GM18520 (cell line): Measurements from ENCODE around the gene BACH2.

Experiments used
- ATAC-seq: cut with Tn5 transposase; IDR thresholded peaks from one replicate; pipeline ENCODE4 v1.9.1; 2021; ENCODE audit not compliant: unreplicated experiment

Gene BACH2

DNA sequence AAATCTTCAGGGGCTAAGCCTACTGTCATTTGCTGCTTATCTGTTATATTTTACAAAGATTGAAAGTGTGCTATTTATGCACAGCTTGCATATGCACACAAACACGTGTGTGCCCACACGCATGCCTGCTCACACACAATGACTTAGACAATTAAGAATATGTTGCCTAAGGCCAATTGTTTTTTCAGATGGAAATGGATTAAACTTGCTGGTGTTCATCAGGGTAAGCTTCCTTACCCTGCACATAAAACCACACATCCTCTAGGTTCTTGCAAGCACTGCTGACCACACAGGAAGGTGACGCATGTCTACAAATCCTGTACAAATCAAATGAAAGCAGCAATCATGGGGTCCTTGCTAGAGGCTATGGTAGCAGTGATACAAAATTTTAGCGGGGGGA lies 344.0 kb downstream of the BACH2 start:
- no peak for ATAC-seq

DNA sequence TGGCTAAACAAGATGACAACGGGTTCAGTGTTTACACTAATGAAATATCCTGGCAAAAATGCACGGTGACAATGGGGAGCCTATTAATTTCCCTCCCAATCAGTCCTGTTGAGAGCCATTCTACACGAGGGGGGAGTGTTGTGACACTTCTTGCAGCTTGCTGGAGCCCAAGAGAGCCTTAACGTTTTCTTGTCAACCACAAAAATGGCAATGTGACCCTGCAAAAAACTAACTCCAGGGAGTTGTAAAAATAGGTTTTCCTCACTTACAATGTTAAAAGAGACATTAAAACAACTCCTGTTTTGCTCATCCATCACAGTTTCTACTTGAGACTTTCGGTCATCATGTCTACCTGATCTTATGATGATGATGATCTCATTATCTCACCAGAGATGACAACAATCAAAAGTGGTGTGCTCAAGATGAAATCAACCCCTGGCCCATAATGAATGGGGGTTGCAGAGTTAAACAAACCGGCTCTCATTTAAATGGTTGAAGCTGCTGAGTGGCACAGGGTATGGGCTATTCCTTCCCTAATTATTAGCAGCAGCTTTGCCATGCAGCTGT lies 344.5 kb downstream of the BACH2 start:
- no peak for ATAC-seq

DNA sequence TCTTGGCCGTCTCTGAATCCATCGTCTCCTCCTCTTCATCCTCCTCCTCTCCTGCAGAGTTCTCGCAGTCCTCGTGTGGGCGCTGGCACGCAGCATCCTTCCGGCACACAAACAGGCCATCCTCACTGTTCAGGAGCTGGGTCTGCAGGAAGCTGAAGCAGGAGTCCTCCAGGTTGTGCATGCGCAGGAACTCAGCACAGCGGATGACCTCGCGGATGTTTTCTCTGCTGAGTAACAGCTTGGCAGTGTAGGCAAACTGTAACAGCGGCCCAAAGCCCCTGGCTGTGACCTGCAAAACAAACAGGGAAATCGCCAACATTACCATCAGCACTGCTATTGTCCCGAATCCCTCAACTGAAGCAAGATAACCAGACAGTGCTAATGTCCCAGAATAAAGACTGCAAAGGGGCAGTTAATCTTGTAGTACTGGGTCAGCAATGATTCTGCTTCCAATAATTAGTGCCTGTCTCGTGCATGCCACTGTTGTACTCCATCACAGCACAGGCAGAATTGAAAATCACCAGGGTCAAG lies 345.0 kb downstream of the BACH2 start:
- ATAC-seq, result no peak

DNA sequence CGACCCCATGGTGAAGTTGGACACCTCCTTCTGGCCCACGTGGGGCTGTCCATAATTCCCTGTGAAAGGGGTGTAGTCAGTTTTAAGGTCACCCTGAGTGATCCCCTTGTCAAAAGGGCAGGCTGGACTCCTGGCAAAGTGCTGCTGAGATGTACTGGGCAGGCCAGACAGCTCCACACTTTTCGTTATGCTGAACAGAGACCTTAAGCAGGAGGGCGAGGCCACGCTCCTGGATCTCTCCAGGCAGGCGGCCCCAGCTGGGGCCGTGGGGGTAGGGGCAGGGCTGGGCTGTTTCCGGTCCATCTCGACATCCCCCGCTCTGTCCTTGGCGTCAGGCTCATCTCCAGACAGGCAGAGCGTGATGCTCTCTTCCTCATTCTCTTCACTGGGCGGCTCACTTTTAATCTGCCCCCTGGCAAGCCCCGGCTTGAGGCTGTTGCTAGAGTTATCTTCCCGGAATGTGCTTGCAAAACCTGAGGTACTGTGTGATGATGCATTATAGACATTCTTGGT lies 345.7 kb downstream of the BACH2 start:
- no peak for ATAC-seq

GRCh38 chr6:89950446-89950845 lies 346.2 kb downstream of the BACH2 start:
- ATAC-seq, result no peak

- no peak for ATAC-seq
These were observed 347.8 kb downstream of the BACH2 start for GRCh38 chr6:89948876-89949275.

DNA sequence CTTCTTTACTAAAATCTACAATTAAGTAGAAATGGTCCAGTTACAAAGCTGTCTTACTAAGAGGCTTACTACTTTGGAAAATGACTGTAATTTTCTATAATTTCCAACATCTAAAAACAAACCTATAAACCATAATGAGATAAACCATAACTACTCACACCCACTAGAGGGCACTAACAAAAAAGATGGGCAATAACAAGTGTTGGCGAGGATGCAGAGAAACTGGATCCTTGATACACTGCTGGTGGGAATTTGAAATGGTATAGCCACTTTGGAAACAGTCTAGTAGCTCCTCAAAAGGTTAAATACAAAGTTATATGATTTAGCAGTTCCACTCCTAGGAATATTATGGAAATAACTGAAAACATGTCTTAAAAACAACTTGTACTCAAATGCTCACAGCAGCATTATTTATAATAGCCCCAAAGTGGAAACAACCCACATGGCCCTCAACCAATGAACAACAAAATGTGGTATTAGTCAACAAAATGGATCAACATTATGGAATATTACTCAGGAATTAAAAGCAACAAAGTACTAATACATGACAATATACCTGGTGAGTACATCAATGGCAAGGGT lies 351.7 kb downstream of the BACH2 start:
- no peak for ATAC-seq

- ATAC-seq, result no peak
These were observed 352.4 kb downstream of the BACH2 start for GRCh38 chr6:89944181-89944755.

DNA sequence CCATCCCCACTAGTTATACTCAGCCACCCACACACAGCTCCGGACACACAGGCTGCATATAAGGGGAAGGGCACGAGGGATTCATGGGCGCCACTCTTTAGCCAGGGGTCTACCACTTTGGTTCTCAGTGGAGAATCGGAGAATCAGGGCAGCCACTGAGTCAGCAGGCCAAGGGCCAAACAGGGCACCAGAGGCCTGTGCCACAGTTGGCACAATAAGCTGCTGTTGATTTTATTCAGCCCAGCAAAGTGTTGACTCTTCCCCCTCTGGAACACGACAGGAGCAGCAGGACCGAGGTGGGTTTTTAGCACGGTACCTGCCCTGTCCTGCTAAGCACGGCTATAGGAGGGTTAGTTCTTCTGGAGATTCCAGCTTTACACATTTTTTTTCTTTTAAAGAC lies 354.0 kb downstream of the BACH2 start:
- no peak for ATAC-seq

DNA sequence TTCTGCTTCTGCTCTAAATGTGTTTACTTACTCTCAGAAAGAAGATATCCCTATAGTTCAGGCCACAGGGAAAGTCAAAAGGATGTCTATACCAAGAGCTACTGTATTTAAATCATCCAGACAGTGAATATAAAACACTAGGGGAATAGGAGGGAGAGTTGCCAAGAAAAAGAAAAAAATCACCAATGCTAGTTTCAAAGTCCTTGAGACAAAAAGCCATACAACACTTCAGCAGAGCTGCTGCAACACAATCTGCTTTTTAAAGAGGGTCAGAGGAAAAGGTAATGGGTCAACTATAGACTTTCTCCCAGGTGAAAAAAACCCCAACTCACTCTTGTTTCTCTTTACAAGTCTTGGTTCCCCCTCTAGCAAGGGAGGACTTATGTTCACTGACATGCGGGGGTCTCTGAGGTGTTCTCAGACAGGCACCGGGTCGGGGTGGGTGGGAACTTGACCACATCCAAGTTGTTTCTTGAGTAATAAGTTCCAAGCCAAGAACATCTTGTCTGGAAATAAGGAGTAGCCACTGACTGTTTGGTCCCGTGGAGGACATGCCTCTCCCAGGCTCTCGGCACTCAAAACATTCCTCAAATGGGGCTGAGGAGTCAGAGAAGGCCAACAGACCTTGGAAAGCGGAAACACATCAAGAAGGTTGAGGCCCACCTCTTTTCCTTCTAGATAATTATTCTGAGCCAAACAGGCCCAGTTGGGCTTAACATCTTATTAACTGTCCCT lies 354.7 kb downstream of the BACH2 start:
- ATAC-seq, result no peak

DNA sequence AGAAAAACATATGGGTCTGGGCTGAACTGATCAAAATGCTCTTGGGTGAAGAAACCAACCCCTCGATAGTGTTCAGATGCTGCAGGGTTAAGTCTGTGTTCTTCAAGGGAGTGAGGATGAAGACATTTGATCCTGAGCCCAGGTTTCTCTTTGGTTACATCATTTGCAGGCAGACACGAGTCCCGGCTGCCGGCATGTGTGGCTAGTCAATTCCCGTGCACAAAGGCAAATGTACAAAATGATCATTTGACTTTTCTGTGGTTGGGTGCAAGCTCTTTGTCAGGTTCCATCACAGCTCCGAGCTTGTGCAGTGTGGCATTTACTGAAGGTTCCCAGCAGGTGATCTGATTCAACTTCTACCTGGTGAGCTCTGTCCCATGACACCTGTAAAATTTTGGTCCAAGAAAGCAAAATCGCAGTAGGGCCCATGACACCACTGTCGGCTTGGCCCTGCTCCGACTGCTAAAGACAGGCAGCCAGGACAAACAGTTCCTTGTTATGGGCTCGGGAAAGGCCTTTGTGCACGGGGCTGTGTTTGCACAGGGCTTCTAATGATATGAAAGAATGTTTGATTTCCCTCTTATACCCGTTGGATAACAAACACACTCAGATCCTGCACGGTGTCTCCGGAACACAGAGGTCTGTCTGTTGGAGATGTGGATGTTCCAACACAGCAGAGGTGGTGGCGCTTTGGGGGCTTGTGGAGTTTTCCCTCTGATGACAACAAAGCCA lies 355.4 kb downstream of the BACH2 start:
- ATAC-seq, result no peak

- peak; percentile 65 for ATAC-seq
These were observed 356.2 kb downstream of the BACH2 start for GRCh38 chr6:89940225-89941027.

GRCh38 chr6:89939144-89939543 lies 357.5 kb downstream of the BACH2 start:
- ATAC-seq, result no peak

GRCh38 chr6:89938014-89938413 lies 358.6 kb downstream of the BACH2 start:
- ATAC-seq, result no peak

DNA sequence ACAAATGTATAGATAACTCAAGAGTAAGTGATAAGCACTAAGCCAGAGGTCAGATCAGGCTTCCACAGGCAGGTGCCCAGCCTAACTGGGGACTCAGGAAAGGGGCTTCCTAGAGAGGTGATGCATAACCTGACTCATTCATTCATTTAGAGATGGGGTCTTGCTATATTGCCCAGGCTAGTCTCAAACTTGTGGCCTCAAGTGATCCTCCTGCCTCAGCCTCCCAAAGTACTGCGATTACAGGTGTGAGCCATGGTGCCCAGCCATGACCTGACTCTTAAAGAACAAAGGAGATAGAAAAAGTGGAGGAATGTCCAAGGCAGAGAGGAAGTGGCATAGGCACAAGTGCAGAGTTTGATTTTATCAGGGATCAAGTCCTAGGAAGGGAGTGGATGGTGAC lies 360.5 kb downstream of the BACH2 start:
- ATAC-seq, result no peak

GRCh38 chr6:89934685-89935366 lies 361.8 kb downstream of the BACH2 start:
- no peak for ATAC-seq

- ATAC-seq, result no peak
These were observed 364.3 kb downstream of the BACH2 start for GRCh38 chr6:89932245-89932802.

GRCh38 chr6:89930789-89931188 lies 365.9 kb downstream of the BACH2 start:
- ATAC-seq, result no peak

DNA sequence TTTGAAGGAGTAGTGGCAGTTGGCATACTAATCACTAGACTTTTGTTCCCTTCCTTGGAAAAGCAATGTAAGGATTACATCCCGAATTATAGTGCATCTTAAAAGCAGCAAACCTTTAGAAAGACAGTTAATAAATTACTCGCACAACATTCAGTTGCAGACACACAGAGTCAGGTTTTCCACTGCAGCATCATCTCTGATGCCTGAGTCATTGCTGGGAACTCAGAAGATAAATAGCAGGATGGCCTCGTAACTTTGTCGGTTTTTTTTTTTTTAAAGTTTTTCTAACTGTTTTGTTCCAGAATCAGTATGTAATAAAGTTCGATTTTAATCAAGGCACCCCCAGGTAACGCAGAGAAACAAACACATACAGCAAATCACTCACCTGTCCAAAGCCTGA lies 368.0 kb downstream of the BACH2 start:
- no peak for ATAC-seq
